SJSA1 (cell line): Measurements from ENCODE around the gene DVL3. TPM values are rescaled to one million over a fixed set of nuclear protein-coding genes. Genes with fewer than 3 reads are reported as not detected.

Source experiments
- DNase-seq, 2 experiments: peaks; one replicate each; pipeline ENCODE4 v3.0.0-alpha.2; 2015 to 2020; ENCODE audit warnings: low spot score in 2 of 2, low read depth in 1 of 2
- H3K27ac ChIP-seq: fragments of 250-450 bp; sonication (Bioruptor Pico); 2 replicates; pipeline ENCODE4 v1.5.1; 2020; ENCODE audit warnings: mild to moderate bottlenecking, moderate library complexity
- H3K27me3 ChIP-seq: fragments of 250-450 bp; sonication (Bioruptor Pico); replicated peaks from 2 replicates; pipeline ENCODE4 v1.5.1; 2020; ENCODE audit warnings: mild to moderate bottlenecking, moderate library complexity
- H3K36me3 ChIP-seq: fragments of 250-450 bp; sonication (Bioruptor Pico); 2 replicates; pipeline ENCODE4 v1.5.1; 2020; ENCODE audit warnings: mild to moderate bottlenecking
- H3K4me1 ChIP-seq: fragments of 250-450 bp; sonication (Bioruptor Pico); replicated peaks from 2 replicates; pipeline ENCODE4 v1.6.1; 2021; ENCODE audit warnings: mild to moderate bottlenecking
- H3K4me3 ChIP-seq: fragments of 250-450 bp; sonication (Bioruptor Pico); 2 replicates; pipeline ENCODE4 v1.5.1; 2020; ENCODE audit warnings: mild to moderate bottlenecking
- H3K9me3 ChIP-seq: fragments of 250-450 bp; sonication (Bioruptor Pico); replicated peaks from 2 replicates; pipeline ENCODE4 v1.5.1; 2020; ENCODE audit warnings: mild to moderate bottlenecking
- total RNA-seq: library from RNA; depleted of rRNA; stranded (reverse); fragments of >200 nt; shearing (Covaris generic); gene quantifications from 2 replicates; pipeline ENCODE4 v1.2.3, GENCODE V29; 2014

Gene DVL3
- total RNA-seq, 1 experiment from 2014 or later, result 32.2 TPM

GRCh38 chr3:184188080-184188479 is 32.9 kb downstream of the DVL3 start:
- Histone ChIP-seq H3K4me1 (peaks cover 22% of the 10 kb centered on the region), H3K36me3 (peaks cover 89% of the 10 kb centered on the region), H3K27ac (no peak overlapping the region), H3K9me3 (no peaks in the 10 kb centered on the region; the same call in 1 of the 2 replicates), H3K4me3 (no peak overlapping the region), H3K27me3 (no peaks in the 10 kb centered on the region)
- no peak for DNase-seq

- no peak for DNase-seq
- H3K27me3 ChIP-seq, result no peaks in the 10 kb centered on the region
- no peak overlapping the region for H3K27ac ChIP-seq
- no peak overlapping the region for H3K4me3 ChIP-seq
- no peaks in the 10 kb centered on the region; the same call in 1 of the 2 replicates for H3K9me3 ChIP-seq
- peaks cover 22% of the 10 kb centered on the region for H3K4me1 ChIP-seq
- H3K36me3 ChIP-seq, result peaks cover 89% of the 10 kb centered on the region
Observed at GRCh38 chr3:184189421-184189820, 34.2 kb downstream of the DVL3 start.

GRCh38 chr3:184192889-184193288 is 37.7 kb downstream of the DVL3 start:
- peaks cover 73% of the 10 kb centered on the region for H3K36me3 ChIP-seq
- H3K27me3 ChIP-seq, result no peaks in the 10 kb centered on the region
- no peaks in the 10 kb centered on the region for H3K9me3 ChIP-seq
- H3K4me3 ChIP-seq, result no peak overlapping the region
- H3K4me1 ChIP-seq, result no peaks in the 10 kb centered on the region
- no peak overlapping the region for H3K27ac ChIP-seq
- DNase-seq, result no peak

GRCh38 chr3:184193991-184194539 is 38.9 kb downstream of the DVL3 start:
- no peak overlapping the region for H3K27ac ChIP-seq
- peaks cover 61% of the 10 kb centered on the region for H3K36me3 ChIP-seq
- no peak overlapping the region for H3K4me3 ChIP-seq
- H3K4me1 ChIP-seq, result no peaks in the 10 kb centered on the region
- no peak for DNase-seq
- no peaks in the 10 kb centered on the region for H3K27me3 ChIP-seq
- no peaks in the 10 kb centered on the region for H3K9me3 ChIP-seq

GRCh38 chr3:184196536-184196935 is 41.4 kb downstream of the DVL3 start:
- Histone ChIP-seq H3K27me3 (no peaks in the 10 kb centered on the region; the same call in 1 of the 2 replicates), H3K9me3 (no peaks in the 10 kb centered on the region), H3K4me1 (no peaks in the 10 kb centered on the region), H3K36me3 (peaks cover 36% of the 10 kb centered on the region), H3K4me3 (no peak overlapping the region), H3K27ac (no peak overlapping the region)
- DNase-seq, result no peak

GRCh38 chr3:184198509-184198908 is 43.3 kb downstream of the DVL3 start:
- no peaks in the 10 kb centered on the region; the same call in 1 of the 2 replicates for H3K27me3 ChIP-seq

GRCh38 chr3:184200825-184201224 is 45.6 kb downstream of the DVL3 start:
- H3K9me3 ChIP-seq, result no peaks in the 10 kb centered on the region
- H3K27me3 ChIP-seq, result peaks cover 3% of the 10 kb centered on the region; the same call in 1 of the 2 replicates
- H3K27ac ChIP-seq, result no peak overlapping the region
- H3K4me3 ChIP-seq, result no peak overlapping the region
- DNase-seq, result no peak
- no peaks in the 10 kb centered on the region for H3K4me1 ChIP-seq
- no peaks in the 10 kb centered on the region; the same call in 1 of the 2 replicates for H3K36me3 ChIP-seq

More at GRCh38 chr3:184198509-184198908, 43.3 kb downstream of the DVL3 start:
- Histone ChIP-seq H3K4me3 (no peak overlapping the region), H3K36me3 (peaks cover 18% of the 10 kb centered on the region), H3K27ac (no peak overlapping the region), H3K4me1 (no peaks in the 10 kb centered on the region), H3K9me3 (no peaks in the 10 kb centered on the region)
- no peak for DNase-seq

GRCh38 chr3:184203526-184203925 is 48.3 kb downstream of the DVL3 start:
- DNase-seq, result no peak
- H3K9me3 ChIP-seq, result no peaks in the 10 kb centered on the region
- H3K4me3 ChIP-seq, result no peak overlapping the region
- H3K4me1 ChIP-seq, result no peaks in the 10 kb centered on the region
- no peaks in the 10 kb centered on the region for H3K36me3 ChIP-seq
- no peak overlapping the region for H3K27ac ChIP-seq
- peaks cover 18% of the 10 kb centered on the region; the same call in 1 of the 2 replicates for H3K27me3 ChIP-seq

GRCh38 chr3:184209146-184209923 is 54.2 kb downstream of the DVL3 start:
- no peaks in the 10 kb centered on the region for H3K36me3 ChIP-seq
- no peak for DNase-seq

GRCh38 chr3:184211297-184211696 is 56.1 kb downstream of the DVL3 start:
- H3K27ac ChIP-seq, result no peak overlapping the region
- no peaks in the 10 kb centered on the region for H3K36me3 ChIP-seq
- H3K4me1 ChIP-seq, result no peaks in the 10 kb centered on the region
- H3K27me3 ChIP-seq, result peaks cover 16% of the 10 kb centered on the region
- no peak for DNase-seq
- no peak overlapping the region for H3K4me3 ChIP-seq
- H3K9me3 ChIP-seq, result no peaks in the 10 kb centered on the region

More at GRCh38 chr3:184209146-184209923, 54.2 kb downstream of the DVL3 start:
- Histone ChIP-seq H3K4me3 (no peak overlapping the region), H3K27ac (no peak overlapping the region), H3K9me3 (no peaks in the 10 kb centered on the region), H3K27me3 (peaks cover 18% of the 10 kb centered on the region; the same call in 1 of the 2 replicates), H3K4me1 (no peaks in the 10 kb centered on the region)

- Histone ChIP-seq H3K27ac (no peak overlapping the region), H3K36me3 (no peaks in the 10 kb centered on the region), H3K4me3 (no peak overlapping the region), H3K9me3 (no peaks in the 10 kb centered on the region), H3K27me3 (peaks cover 13% of the 10 kb centered on the region), H3K4me1 (no peaks in the 10 kb centered on the region)
- no peak for DNase-seq
Observed at GRCh38 chr3:184211718-184212117, 56.5 kb downstream of the DVL3 start.

GRCh38 chr3:184218814-184219213 is 63.6 kb downstream of the DVL3 start:
- H3K27ac ChIP-seq, result no peak overlapping the region
- H3K4me1 ChIP-seq, result peaks cover 4% of the 10 kb centered on the region; the same call in 1 of the 2 replicates
- DNase-seq, result no peak
- no peaks in the 10 kb centered on the region for H3K36me3 ChIP-seq
- no peaks in the 10 kb centered on the region for H3K9me3 ChIP-seq
- no peak overlapping the region for H3K4me3 ChIP-seq
- H3K27me3 ChIP-seq, result peaks cover 4% of the 10 kb centered on the region; the same call in 1 of the 2 replicates

- Histone ChIP-seq H3K4me1 (peaks cover 4% of the 10 kb centered on the region; the same call in 1 of the 2 replicates), H3K9me3 (no peaks in the 10 kb centered on the region), H3K36me3 (no peaks in the 10 kb centered on the region), H3K27me3 (no peaks in the 10 kb centered on the region; the same call in 1 of the 2 replicates), H3K27ac (no peak overlapping the region), H3K4me3 (no peak overlapping the region)
- no peak for DNase-seq
Observed at GRCh38 chr3:184222521-184222920, 67.3 kb downstream of the DVL3 start.
